ENCODE results near the gene MROH9.
"Not testable (repeated sequence)": the region's sequence is repeated elsewhere in the genome, so short reads cannot be mapped to it uniquely, and the experiment has no call there.

Gene MROH9, protein sequence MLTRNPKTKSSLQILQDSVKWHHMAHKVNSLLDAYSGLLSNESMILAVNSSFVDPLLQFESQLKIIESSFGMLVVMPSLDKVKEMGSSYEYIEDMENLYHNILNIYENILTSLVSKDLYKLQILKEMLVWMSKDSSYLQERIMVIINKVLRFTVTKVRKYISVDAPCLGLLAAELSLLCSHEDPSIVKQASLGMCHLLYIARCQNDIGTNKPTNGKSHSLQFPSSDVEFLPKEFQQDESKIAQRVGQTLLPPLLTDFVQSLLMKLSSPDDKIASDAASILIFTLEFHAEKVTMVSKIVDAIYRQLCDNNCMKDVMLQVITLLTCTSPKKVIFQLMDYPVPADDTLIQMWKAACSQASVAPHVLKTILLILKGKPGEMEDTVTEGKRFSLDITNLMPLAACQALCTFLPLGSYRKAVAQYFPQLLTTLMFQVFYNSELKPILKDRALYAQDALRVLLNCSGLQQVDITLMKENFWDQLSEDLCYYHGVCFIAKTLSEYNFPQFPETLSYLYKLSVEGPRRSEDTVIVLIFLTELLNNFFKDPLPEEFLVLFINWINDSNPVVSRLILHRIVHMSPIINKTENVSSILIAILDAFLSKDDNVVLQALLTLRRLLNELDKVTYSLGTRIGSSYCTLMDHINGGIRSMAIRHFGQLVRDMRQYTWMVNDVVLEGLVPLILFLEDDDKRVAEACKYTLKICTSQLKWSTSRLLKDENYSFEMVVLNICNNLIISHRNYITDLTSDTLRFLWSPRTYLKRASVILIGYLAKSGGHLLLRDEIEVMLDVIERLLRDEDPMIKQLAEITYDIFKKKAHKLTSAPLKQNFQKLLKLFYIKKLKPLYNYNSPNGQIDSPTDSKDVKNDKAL

DNA sequence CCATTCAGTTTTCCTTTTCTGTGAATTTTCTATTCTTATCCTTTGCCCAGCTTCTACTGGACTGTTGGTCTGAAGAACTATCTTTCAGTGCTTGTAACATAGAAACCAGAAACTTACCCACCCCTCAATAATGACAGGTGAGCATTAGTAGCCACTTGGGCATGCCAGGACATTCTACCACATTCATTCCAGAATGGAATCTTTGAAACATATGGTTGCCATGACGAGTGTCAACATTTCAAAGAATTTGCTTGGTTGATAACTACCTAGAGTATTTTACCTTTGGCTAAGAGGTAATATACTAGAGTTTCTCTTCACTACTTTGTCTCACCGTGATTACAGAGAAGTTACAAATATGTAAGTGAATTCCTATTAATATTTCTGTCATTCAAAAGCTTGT is at the start of gene MROH9:
Gene MROH9 (plus strand): TSS at position 304 of the 400 bp plus-strand sequence. CDS start 10,023 bp downstream, outside the sequence.
- DNase-seq: no peak

DNA sequence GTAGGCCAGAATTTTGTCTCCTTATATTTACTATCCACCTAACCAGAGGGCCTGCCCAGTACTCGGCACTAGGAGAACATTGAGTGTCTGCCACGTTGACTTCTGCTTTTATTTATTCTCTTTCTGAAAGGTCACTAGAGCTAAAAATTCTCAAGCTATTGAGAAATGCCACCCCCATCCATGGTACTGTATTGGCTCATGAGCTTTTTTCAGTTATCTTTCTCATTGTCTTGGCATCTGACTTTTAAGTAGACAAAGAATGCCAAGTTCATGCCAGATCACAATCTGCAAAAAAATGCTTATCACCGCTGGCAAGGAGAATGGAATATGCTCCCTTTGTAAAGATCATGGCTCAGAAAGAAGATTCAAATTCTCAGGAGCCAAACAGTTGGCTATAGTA is 49.8 kb upstream of the MROH9 start:
- no peak for DNase-seq

DNA sequence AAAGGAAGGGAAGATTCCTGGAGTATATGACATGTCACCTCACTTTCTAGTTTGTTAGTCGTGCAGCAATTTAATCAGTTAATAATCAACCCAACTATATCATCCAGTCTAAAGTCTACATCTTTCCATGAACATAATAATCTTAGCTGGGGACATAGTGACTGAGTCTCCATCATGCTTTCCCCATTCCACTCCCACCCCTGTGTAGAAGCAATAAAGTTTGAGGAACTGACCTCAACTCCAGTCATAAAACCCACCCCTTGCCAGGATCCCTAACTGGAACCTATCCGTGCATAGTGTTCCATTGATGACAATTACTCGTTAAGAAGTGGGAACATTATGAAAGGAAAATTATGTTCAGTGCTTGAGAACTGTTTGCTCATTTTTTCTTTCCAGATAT is 48.9 kb upstream of the MROH9 start:
- no peak for DNase-seq

DNA sequence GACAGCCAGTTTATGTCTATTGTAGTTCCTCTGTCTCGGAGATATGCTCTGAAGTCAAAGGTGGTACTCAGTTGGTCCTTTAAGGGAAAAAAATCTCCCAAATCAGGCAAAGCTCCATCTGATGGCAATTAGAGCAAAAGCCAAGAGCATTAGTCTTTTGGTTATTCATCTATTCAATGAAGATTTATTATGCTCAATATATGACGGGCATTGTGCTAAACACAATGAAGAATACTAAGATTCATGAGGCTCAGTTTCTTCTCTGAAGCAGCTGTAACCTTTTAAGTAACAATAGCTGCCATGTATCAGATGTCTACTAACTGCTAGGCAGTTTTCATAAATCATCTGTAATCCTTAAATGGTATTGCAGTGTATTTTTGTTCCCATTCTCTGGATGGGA is 47.6 kb upstream of the MROH9 start:
- no peak for DNase-seq

DNA sequence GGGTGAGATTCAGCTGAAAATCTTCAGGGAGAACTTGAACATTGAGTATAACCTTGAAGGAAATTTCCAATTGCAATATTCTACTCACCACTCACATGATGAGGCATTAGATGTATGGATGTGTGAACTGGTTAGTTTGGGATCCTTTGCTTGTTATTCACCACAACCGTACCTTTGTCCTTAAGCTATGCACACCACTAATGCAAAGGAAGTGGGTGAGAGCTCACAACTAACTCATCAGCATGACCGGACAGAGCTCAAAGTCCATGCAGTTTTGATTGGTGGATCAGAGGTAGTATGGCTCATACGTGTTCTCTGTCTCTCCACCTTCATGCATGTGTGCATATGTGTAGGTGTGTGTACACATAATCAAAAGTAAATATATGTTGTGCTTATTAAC is 43.5 kb upstream of the MROH9 start:
- DNase-seq: no peak

DNA sequence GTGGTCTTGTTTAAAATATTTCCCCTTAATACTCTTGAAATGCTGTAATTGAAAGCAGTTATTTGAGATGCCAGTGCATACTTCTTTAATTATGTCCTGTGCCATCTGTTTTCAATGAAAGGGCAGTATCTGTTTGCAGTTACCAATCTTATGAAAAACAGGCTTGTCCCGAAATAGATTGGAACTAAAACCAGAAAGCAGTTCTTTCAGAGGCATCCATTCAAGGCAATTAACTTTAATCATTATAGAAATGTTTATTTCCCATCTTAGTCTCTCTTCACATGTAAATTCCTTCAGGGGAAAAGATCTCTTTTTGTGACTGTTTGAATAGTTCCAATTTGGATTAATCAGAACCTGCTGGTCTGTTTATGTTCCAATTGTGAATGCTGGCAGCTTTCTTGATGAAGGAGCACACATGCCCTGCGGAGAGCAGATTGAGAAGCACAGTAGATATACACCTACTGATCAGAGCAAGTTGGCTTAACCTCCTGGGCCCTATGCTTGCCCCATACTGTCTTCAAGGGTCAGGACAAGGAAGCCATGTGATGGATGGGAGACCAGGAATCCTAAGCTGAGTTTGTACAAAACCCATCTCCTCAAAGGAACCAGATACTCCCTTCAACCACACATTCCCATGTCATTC is 41.6 kb upstream of the MROH9 start:
- DNase-seq: no peak

DNA sequence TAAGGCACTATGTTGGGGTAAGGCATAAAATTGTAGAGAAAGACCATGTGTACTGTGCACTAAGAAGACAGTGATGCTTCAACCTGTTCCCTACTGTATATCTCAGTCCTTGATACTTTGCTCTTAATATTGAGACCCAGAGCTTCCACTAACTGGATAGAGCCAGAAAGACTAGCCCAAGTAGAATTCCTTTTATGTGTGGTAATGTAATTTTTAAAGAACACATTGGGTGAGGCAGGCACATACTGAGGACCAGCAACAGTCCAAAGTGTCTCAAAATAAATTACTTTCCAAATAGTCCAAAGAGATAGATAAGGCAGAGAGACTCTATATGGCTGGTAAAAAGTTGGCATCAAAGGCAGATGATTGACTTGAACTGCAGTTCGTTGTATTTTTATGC is 31.4 kb upstream of the MROH9 start:
- no peak for DNase-seq

DNA sequence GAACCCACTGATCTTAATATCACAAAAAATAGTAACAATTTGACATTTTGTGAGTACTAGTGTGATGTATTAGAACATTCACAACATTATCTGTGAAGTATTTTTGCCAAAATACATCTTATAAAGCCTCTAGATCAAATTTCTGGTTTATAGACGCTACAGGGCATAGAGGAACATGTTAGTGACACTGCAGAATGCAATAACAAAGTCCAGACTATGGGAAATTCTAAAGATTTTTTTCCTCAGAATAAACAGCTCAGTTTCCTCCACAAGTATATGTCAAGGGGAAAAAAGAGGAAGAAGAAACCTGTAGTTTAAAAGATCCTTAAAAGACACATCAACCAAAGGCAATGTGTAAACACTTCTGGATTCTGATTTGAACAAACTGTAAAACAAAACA is 26.4 kb upstream of the MROH9 start:
- no peak for DNase-seq

DNA sequence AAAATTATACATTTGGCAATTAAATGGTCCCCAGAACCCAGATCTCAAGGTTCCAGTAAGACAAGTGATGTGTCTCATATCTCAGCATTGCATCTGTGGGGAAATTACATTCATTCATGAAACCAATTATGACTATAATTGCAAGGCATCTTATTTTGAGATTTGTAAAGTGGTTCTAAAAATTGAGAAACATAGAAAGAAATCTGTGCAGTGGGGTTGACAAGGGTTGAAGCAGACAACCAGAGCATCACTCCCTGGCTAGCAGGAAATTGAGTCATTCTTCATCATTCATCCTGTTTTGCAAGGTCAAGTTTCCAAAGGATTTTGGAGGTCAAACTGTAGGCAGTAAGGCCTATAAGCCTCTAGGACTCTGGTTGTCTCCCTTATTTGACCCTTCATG is 25.1 kb upstream of the MROH9 start:
- DNase-seq: no peak

DNA sequence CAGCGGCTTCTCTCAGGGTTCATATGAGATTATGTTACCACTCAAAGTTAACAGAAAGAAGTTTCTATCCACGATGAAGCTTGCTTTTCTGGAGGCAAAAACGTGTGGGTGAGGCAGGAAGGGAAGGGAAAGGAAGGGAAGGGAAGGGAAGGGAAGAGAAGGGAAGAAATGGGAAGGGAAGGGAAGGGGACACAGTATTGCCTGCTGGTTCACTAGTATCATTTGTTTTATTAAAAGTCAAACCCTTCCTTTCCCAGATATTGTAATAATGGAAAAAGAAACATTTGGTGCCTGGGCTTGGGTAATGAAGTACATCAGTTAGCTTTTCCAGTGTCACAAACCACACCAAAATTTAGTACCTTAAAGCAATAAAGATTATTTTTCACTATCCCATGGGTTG is 18.0 kb upstream of the MROH9 start:
- DNase-seq: no peak

DNA sequence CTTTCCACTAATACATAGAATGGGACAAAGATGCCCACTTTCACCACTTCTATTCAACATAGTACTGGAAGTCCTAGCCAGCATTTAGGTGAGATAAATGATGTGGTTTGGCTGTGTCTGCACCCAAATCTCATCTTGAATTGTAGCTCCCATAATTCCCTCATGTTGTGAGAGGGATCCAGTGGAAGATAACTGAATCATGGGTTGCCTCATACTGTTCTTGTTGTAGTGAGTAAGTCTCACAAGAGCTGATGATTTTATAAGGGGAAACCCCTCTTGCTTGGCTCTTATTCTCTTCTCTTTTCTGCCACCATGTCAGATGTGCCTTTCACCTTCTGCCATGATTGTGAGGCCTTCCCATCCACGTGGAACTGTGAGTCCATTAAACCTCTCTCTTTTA is 10.7 kb upstream of the MROH9 start:
- not testable (repeated sequence) for DNase-seq

DNA sequence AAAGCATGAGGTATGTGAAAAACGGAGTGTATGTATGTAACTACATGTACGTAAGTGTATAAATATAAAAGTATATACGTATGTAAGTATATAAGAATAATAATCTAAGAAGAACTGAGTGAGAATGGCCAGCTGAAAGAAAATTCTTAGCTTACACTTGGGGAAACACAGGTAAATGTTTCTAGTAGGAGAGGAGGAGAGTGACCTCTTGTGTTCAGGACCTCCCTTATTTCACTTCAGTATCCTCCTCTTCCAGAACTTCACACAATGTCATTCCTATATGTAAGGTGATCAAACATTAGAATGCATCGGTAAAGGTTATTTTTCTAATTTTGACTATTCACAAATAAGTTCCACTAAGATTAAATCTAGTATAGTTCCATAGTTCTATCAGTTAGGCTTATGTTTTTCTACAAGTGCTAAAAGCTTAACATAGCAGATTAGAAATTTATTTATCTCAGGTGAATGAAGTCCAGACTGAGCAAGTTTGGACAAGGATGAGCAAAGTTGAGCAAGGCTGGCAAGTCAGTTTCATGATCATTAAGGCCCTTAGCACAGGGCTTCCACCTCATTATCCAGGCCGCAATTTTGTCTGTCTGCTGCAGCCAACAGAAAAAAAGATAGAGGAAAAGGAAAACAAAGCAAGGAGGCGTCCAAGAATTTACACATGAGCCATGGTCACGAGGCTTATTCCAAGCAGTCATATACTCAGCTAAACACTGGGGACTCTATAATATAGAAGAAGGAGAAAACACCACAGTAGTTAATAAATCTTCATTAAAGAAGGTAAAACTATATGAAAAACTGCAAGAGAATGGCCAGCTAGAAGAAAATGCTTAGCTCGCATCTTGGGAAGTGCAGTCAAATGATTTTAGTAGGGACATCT is 7.1 kb upstream of the MROH9 start:
- no peak for DNase-seq

DNA sequence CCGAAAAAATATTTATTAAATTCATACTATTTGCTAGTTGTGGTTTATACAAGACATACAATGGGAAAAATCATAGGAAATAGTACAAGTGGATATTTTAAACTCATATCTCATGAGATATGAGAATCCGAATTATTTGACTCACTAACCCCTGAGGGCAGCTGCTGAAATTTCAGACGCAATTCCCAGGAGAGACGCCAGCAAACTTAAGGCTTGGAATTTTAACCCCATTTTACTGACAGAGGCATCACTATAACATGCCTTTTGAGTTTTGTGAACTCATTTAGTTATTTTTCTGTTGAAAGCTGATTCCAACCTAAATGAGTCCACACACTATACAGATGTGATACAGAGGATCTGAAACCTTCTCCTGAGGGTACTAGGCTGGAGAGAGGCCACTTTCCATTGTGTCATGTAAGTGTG is 5.9 kb upstream of the MROH9 start:
- DNase-seq: peak; percentile 45

DNA sequence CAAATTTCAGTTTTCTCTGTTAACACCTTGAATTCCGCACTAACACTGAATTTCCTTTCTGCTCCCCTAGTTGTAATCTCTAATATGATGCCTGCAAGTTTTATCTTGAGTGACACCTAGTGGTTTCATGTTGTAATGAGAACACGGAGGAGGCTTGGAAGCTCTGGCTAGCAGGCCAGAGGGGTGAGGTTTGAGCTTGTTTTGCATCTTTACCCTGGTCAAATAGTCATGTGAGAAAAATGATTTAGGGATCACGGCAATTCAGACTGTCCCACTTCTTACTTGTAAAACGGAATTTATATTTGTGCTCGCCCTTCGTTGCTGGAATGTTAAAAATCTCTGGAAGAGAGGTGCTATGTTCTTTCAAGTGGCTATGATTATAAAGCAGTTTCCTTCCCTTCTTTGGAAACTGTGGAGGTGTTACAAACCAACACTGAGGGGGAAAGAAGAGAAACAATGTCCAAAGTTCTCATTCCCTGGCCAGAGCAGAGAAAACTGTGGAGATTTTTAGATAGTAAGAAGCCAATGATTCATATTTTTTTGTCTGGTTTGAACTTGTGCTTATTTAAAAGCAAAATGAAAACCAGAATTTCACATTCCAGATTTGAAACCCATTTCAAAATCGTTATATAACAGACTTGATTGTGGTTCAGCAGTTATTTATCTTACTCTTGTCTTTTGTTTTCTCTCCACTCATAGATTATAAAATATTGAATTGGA is 5.3 kb upstream of the MROH9 start:
- DNase-seq: peak; percentile 51

DNA sequence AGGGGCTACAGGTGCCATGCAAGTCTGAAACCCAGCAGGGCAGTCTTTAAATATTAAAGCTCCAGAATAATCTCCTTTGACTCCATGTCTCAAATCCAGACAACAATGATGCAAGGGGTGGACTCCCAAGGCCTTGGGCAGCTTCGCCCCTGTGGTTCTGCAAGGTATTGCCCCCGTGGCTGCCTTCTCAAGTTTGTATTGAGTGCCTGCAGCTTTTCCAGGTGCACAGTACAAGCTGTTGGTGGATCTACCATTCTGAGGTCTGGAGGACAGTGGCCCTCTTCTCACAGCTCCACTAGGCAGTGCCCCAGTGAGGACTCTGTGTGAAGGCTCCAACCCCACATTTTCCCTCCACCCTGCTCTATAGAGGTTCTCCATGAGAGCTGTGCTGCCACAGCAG is 3.7 kb upstream of the MROH9 start:
- no peak for DNase-seq

DNA sequence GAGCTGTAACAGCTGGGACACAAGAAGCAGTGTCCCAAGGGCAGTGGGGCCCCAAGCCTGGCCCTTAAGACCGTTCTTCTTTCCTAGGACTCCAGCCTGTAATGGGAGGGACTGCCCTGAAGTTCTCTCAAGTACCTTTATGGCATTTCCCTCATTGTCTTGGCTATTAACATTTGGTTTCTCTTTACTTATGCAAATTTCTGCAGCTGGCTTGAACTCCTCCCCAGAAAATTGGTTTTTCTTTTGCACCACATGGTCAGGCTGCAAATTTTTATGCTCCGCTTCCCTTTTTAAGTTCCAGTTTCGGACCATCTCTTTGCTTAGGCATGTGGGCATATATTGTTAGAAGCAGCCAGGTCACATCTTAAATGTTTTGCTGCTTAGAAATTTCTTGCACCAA is 3.1 kb upstream of the MROH9 start:
- no peak for DNase-seq

DNA sequence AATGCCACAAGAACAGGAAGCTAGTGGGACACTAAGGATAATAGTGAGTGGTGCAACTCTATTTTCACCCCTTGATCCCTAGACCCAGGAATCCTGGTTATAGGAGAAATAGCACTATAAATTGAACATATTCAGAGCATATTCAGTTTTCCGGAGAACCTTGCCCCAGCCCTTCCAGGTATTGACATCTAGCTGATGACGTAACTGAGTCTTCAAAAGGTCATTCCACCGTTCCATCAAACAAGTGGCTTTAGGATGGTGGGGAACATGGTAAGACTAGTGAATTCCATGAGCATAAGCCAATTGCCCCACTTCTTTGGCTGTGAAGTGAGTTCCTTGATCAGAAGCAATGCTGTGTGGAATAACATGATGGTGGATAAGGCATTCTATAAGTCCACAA is 2.9 kb downstream of the MROH9 start:
- no peak for DNase-seq

DNA sequence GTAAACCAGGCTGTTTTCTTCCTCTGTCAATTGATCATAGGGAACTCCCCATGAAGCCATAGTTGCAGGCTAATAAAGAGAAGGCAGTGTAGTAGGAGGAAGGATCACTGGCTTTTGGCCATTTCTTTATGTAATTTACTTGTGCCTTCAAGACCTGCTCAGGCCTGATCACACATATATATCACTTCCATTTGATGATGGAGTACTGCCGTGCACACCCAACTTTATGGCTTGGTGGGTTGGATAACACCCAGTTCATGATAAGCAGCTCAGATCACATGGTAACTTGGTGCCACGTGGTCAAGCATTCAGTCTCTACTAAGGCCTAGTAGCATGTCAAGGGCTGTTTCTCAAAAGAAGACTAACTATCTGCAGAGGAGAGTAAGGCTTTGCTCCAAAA is 4.1 kb downstream of the MROH9 start:
- DNase-seq: no peak

DNA sequence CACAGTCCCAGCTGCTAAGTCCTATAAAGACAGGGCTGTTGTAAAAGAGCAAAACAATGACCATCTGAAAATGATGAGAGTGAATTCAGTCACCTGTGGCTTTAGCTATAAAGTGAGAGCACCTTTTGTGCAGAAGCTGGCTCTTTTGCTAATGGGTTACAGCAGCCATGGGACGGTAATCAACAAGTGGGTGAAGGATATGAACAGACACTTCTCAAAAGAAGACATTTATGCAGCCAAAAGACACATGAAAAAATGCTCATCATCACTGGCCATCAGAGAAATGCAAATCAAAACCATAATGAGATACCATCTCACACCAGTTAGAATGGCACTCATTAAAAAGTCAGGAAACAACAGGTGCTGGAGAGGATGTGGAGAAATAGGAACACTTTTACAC is 16.4 kb downstream of the MROH9 start:
- not testable (repeated sequence) for DNase-seq

DNA sequence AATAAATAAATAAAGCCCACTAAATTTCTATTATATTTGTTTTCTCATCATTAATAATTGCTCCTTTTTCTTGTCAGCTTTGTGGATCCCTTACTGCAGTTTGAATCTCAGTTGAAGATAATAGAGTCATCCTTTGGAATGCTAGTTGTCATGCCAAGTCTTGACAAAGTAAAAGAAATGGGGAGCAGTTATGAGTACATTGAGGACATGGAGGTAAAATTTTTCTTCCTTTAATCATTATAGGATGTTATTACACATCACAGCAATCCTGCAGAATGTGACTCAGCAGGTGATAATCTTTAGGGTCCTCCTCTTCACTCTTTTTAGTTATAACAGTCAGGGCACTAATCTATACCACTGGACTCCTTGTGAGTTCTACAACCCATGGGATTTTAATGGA is 24.1 kb downstream of the MROH9 start:
- DNase-seq: no peak

DNA sequence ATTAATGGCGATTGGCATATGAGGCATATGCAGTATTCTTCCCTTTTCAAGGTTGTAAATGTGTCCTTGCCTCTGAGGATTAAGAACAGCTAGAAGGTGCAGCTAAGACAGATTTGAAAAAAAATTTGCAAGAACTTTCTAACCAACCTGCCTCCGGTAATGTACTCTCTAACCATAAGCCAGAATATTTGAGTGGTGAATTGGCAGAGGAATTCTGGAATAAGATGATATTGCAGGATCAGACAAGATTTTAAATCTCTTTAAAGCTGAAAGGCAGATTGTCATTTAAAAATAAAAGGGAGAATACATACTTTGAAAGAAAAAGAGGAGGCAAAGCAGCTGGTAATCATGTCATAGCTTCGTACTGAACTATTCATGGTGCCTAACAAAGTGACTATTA is 29.2 kb downstream of the MROH9 start:
- no peak for DNase-seq
